OCI-LY7 (cell line): ENCODE results near the gene CCDC142. TPM values are rescaled to one million over a fixed set of nuclear protein-coding genes. Genes with fewer than 3 reads are reported as not detected.
"Not testable (repeated sequence)": the region's sequence is repeated elsewhere in the genome, so short reads cannot be mapped to it uniquely, and the experiment has no call there.

Experiments
- BruUV-seq: library from RNA; stranded (reverse); fragments of 400-500 nt; replicated peaks from 2 replicates; lab custom pipeline; 2021; lab: Mats Ljungman, UMichigan
- CTCF ChIA-PET: fragments of 300-600 bp; sonication (Branson Sonifier 250); formaldehyde crosslinking; loops from one replicate; lab custom pipeline; 2022; ENCODE audit warnings: antibody characterized with exemption; ENCODE audit not compliant: unreplicated experiment; lab: Charles Lee
- POLR2A ChIA-PET: fragments of 300-600 bp; sonication (Branson Sonifier 250); formaldehyde crosslinking; loops from one replicate; lab custom pipeline; 2022; ENCODE audit warnings: antibody characterized with exemption; lab: Charles Lee
- DNase-seq: peaks from one replicate; pipeline ENCODE4 v3.0.0-alpha.2; 2015; ENCODE audit warnings: low spot score
- H2AFZ ChIP-seq: fragments of 200-600 bp; sonication (generic), shearing (Covaris generic); 2 replicates; pipeline ENCODE4 v1.6.1; 2014; ENCODE audit warnings: mild to moderate bottlenecking, antibody characterized with exemption, low read length, moderate library complexity
- H3K27ac ChIP-seq: fragments of 200-600 bp; sonication (generic); 2 replicates; pipeline ENCODE4 v1.5.1; 2014; ENCODE audit warnings: mixed run types, low read depth, mild to moderate bottlenecking, moderate library complexity, low read length, inconsistent platforms; ENCODE audit not compliant: poor library complexity, severe bottlenecking
- H3K36me3 ChIP-seq: fragments of 200-600 bp; sonication (generic); 2 replicates; pipeline ENCODE4 v1.6.1; 2014; ENCODE audit warnings: mild to moderate bottlenecking, antibody characterized with exemption, low read length, moderate library complexity, mixed read lengths; ENCODE audit not compliant: insufficient read depth
- H3K4me1 ChIP-seq: fragments of 200-600 bp; sonication (generic); 2 replicates; pipeline ENCODE4 v1.5.1; 2014; ENCODE audit warnings: mild to moderate bottlenecking, low read length; ENCODE audit not compliant: insufficient read depth, poor library complexity, severe bottlenecking
- H3K4me2 ChIP-seq: fragments of 200-600 bp; sonication (generic); 2 replicates; pipeline ENCODE4 v1.6.1; 2014; ENCODE audit warnings: mild to moderate bottlenecking, low read length
- H3K4me3 ChIP-seq: fragments of 200-600 bp; sonication (generic); 2 replicates; pipeline ENCODE4 v1.5.1; 2014; ENCODE audit warnings: mild to moderate bottlenecking, low read depth, low read length; ENCODE audit not compliant: poor library complexity, severe bottlenecking
- H3K79me2 ChIP-seq: fragments of 200-600 bp; sonication (generic); 2 replicates; pipeline ENCODE4 v1.6.1; 2016; ENCODE audit warnings: low read depth, mild to moderate bottlenecking, low read length, moderate library complexity, mixed read lengths; ENCODE audit not compliant: insufficient read depth
- H3K9me2 ChIP-seq: fragments of 200-600 bp; sonication (generic); 2 replicates; pipeline ENCODE4 v1.6.1; 2016; ENCODE audit warnings: mild to moderate bottlenecking, low read length, mixed read lengths; ENCODE audit not compliant: insufficient read depth
- H3K9me3 ChIP-seq: fragments of 200-600 bp; sonication (generic); 2 replicates; pipeline ENCODE4 v1.6.1; 2014; ENCODE audit warnings: mild to moderate bottlenecking, mixed run types, low read length, mixed read lengths
- H4K20me1 ChIP-seq: fragments of 200-600 bp; sonication (generic); 2 replicates; pipeline ENCODE4 v1.6.1; 2014; ENCODE audit warnings: mild to moderate bottlenecking, antibody characterized with exemption, low read length, moderate library complexity, mixed read lengths; ENCODE audit not compliant: insufficient read depth
- CTCF ChIP-seq: fragments of 200-600 bp; sonication (generic); conservative IDR thresholded peaks from 2 replicates; pipeline ENCODE4 v1.5.1; 2014; ENCODE audit warnings: mild to moderate bottlenecking, antibody characterized with exemption, low read length, moderate library complexity, mixed read lengths
- EZH2phosphoT487 ChIP-seq: fragments of 200-600 bp; sonication (generic); IDR thresholded peaks from 2 replicates; pipeline ENCODE4 v1.6.1; 2018; ENCODE audit warnings: low read depth, borderline replicate concordance, mild to moderate bottlenecking, mixed run types, antibody characterized with exemption, low read length, moderate library complexity, mixed read lengths
- intact Hi-C: fragments of 100-400 bp; cut with micrococcal nuclease; formaldehyde crosslinking; loops from one replicate; pipeline ENCODE4 v1.10.0; 2022; ENCODE audit not compliant: unreplicated experiment
- total RNA-seq, 2 experiments: library from RNA; depleted of rRNA in 1 of 2; stranded (reverse); fragments of >200 nt in 1 of 2; shearing (Covaris generic) in 1 of 2; gene quantifications; 2 replicates each; pipeline ENCODE4 v1.2.3, GENCODE V29; 2014 to 2022

Gene CCDC142
- total RNA-seq, 2 experiments from 2014 or later: 42.5 to 53.0 TPM

- H3K9me3 ChIP-seq: no peaks in the 10 kb centered on the region
- H4K20me1 ChIP-seq: no peaks in the 10 kb centered on the region
- 0 out of 2 replicates have a peak overlapping the region, but pooled peaks have one; percentile 13 for H3K4me2 ChIP-seq
- no peak for TF ChIP-seq EZH2phosphoT487
- TF ChIP-seq CTCF: no peak
- peaks cover 21% of the 10 kb centered on the region for H3K4me1 ChIP-seq
- H3K36me3 ChIP-seq: no peaks in the 10 kb centered on the region
- BruUV-seq: no TSS peak
- no peak overlapping the region for H3K4me3 ChIP-seq
- intact Hi-C loops: no loop called here
- H2AFZ ChIP-seq: no peak overlapping the region
- ChIA-PET POLR2A (interaction anchor here (0.6 to 1.4 kb wide), 3 partner anchors 14 to 24 kb away, joined by 3 to 4 read pairs (median 3); partner anchors contain the start of genes C2orf81, MOGS, WBP1 and WDR54), CTCF (no interaction called here)
- no peaks in the 10 kb centered on the region for H3K79me2 ChIP-seq
- DNase-seq: no peak
- no peaks in the 10 kb centered on the region for H3K9me2 ChIP-seq
- H3K27ac ChIP-seq: no peak overlapping the region
Observed at GRCh38 chr2:74444498-74445318, 38.1 kb downstream of the CCDC142 start.

DNA sequence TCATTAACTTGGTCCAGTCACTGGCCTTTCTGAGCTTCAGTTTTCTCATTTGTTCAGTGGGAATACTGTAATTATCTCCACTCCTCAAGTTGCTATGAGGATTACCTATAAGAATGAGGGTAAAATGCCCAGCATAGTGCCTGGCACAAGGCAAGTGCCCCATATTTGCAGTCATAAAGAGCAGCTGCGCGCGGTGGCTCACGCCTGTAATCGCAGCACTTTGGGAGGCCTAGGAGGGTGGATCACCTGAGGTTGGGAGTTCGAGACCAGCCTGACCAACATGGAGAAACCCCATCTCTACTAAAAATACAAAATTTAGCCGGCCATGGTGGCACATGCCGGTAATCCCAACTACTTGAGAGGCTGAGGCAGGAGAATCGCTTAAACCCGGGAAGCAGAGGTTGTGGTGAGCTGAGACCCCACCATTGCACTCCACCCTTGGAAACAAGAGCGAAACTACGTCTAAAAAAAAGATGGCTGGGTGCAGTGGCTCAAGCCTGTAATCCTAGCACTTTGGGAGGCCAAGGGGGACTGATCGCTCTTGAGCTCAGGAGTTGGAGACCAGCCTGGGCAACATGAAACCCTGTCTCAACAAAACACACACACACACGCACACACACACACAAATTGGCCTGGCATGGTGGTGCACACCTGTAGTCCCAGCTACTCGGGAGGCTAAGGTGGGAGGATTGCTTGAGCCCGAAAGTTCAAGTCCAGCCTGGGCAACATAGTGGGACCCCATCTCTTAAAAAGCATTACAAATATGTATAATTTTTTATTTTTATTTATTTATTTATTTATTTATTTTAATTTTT, 40.1 kb downstream of the CCDC142 start:
- BruUV-seq, DNase-seq, H3K36me3 ChIP-seq, H2AFZ ChIP-seq, H3K79me2 ChIP-seq, H3K27ac ChIP-seq, H3K4me3 ChIP-seq, H3K9me3 ChIP-seq, H4K20me1 ChIP-seq, H3K4me2 ChIP-seq, intact Hi-C loops, H3K9me2 ChIP-seq: not testable (repeated sequence)
- peaks cover 22% of the 10 kb centered on the region for H3K4me1 ChIP-seq
- ChIA-PET POLR2A (interaction anchor here (1.4 to 1.6 kb wide), 2 partner anchors 12 to 22 kb away, joined by 3 to 5 read pairs; partner anchors contain the start of genes C2orf81, INO80B and WDR54), CTCF (interaction anchor here (0.5 kb wide), 1 partner anchor 235 kb away, joined by 3 read pairs; no protein-coding TSS in a partner anchor)
